G401 (cell line): ENCODE data around the gene FCGBP. TPM values are rescaled to one million over a fixed set of nuclear protein-coding genes. Genes with fewer than 3 reads are reported as not detected.

Experiments used
- DNase-seq: peaks from one replicate; pipeline ENCODE4 v3.0.0-alpha.2; 2015; ENCODE audit warnings: low spot score
- in situ Hi-C: cut with HindIII; loops from 2 replicates; pipeline ENCODE4 v1.10.0; 2016; ENCODE audit warnings: low sequenced_read_pairs, mixed read lengths
- total RNA-seq: library from RNA; depleted of rRNA; stranded (reverse); fragments of >200 nt; shearing (Covaris generic); gene quantifications from 2 replicates; pipeline ENCODE4 v1.2.3, GENCODE V29; 2014

Gene FCGBP
- total RNA-seq, 1 experiment from 2014 or later = 0.61 TPM

DNA sequence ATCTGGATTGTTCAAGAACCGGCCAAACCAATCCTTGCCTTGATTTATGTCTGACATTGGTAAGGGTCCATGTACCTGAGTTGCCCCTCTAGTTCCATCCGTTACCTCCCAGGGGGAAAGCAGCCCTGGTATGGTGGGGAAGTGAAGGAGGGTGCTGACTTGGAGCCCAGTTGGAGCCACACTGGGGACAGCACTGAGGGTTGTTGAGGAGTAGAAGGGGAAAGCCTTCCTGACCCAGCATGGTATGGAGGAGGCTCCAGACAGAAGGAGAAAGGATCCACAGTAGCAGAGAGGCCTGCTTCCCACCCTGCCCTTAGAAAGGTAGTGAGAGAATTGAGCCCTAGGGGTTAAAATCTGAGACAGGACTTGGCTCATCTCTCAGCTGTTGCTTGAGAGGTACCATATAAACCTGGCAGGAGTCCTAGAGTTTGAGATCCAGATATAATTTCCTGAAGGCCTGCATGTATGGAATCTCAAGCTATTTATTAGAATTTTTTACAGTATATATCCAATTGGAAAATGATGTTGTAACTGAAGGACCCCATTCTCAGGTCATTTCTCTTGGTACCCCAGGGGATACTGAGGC, 16.7 kb upstream of the FCGBP start:
- in situ Hi-C loops = no loop called here
- DNase-seq = no peak

DNA sequence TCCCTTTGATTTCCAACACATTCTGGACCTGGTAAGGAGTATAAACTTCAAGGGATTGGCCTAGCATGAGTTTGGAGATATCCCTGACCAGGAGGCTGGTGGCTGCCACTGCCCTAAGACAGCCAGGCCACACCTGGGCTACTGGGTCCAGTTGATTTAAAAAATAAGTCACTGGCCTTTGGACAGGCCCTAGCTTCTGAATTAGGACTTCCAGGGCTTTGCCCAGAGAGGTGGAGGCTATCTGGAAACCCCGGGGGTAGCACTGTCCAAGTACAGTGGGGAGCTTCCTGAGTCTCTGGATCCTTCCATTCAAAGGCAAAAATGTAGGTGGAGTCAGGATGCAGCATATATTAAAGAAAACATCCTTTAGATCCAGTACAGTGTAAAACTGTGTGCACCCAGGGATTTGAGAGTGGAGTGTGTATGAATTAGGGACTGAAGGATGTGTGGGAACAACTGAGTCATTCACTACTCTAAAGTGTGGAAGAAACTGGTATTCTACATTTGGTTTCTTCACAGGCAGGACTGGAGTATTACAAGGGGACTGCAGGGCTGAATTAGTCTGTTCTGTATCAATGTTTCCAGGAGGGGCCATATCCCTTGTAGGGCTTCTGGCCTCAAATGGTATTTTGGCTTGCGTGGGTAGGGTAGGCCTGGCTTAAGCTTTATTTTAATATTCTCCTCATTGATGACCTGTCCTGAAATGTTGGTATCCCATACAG, 14.8 kb upstream of the FCGBP start:
- in situ Hi-C loops = loop anchor here (10.0 kb wide), 1 partner anchor 164 kb away; no protein-coding TSS in a partner anchor
- DNase-seq = no peak

DNA sequence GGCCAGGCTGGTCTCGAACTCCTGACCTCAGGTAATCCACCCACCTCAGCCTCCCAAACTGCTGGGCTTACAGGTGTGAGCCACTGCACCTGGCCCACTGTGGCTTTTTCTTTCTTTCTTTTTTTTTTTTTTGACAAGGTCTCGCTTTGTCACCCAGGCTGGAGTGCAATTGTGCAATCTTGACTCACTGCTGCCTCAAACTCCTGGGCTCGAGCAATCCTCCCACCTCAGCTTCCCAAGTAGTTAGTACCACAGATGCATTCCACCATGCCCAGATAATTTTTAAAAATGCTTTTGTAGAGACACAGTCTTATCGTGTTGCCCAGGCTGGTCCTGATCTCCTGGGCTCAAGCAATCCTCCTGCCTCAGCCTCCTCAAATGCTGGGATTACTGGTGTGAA, 12.1 kb upstream of the FCGBP start:
- in situ Hi-C loops = loop anchor here (10.0 kb wide), 1 partner anchor 162 kb away; no protein-coding TSS in a partner anchor
- no peak for DNase-seq

- DNase-seq = no peak
- in situ Hi-C loops = loop anchor here (10.0 kb wide), 1 partner anchor 159 kb away; no protein-coding TSS in a partner anchor
These were observed 9.2 kb upstream of the FCGBP start for GRCh38 chr19:39943586-39943985.

DNA sequence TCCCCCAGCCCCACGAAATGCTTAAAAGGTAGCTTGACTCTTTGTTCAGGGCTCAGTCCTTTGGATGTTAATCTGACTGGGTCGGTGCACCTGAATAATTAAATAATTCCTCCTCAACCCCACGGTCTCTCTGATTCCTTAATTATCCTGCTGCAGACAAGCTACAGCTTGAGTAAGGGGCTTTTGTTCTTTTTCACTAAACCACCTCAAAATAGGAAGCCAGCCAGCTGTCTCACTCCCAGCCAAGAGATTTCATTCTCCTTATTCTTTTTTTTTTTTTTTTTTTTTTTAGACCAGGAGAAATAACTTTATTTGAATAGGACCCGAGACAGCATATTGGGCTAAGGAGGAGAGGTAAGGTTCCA, 7.9 kb upstream of the FCGBP start:
- in situ Hi-C loops = loop anchor here (10.0 kb wide), 1 partner anchor 158 kb away; no protein-coding TSS in a partner anchor
- no peak for DNase-seq

- in situ Hi-C loops = loop anchor here (10.0 kb wide), 1 partner anchor 157 kb away; no protein-coding TSS in a partner anchor
- DNase-seq = no peak
These were observed 7.4 kb upstream of the FCGBP start for GRCh38 chr19:39941615-39942365.

DNA sequence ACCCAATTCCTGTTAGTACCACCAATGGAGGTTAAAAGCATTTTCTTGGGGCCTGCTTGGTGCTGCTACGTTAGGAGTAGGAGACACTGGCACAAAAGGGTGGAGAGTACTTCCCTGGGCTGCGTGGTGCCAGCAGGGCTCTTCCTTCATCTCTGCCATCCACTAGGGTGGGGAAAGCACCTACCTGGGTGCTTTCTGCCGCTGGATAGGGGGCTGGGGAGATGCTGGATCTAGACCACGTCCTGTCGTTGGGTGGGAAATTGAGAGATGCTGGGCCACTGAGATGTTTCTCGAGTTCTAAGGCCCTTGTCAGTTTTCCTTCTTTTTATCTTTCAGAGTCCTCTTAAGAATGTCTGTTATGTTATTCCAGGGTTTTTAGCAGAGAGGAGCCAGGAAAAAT, 6.7 kb upstream of the FCGBP start:
- in situ Hi-C loops = loop anchor here (10.0 kb wide), 1 partner anchor 156 kb away; no protein-coding TSS in a partner anchor

GRCh38 chr19:39940221-39940833, 5.9 kb upstream of the FCGBP start:
- in situ Hi-C loops = loop anchor here (10.0 kb wide), 1 partner anchor 156 kb away; no protein-coding TSS in a partner anchor
- no peak for DNase-seq

More for the DNA sequence above, 6.7 kb upstream of the FCGBP start:
- no peak for DNase-seq

- in situ Hi-C loops = no loop called here
- no peak for DNase-seq
These were observed 5.1 kb upstream of the FCGBP start for GRCh38 chr19:39939556-39939955.

GRCh38 chr19:39937787-39938186, 3.4 kb upstream of the FCGBP start:
- in situ Hi-C loops = no loop called here
- DNase-seq = no peak

DNA sequence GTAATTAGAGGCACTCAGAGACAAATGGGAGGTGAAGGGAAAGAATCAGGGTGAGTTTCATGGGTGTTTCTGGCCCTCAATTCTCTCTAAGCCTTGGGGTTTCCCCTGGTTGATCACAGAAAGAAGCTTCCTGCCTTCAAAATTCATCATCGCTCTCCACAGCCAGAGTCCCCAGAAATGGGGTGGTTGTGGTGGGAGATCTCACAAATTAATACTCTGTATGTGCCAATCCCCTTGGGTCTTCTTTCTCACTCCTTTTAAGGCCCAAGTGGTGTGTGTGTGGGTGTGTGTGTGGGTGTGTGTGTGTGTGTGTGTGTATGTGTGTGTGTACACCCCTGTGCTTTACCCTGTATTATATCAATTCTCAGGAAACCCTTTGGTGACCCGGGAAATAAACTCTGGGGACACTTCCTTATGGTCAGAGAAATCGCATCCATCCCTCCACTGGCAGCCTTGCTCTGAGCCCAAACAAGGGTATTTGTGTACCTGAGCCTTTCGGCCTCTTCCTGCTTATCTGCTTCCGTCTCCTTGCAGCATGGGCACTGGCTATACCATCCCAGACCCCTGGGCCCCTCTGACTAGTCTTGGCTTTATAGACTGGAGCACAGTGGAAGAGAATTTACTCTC, 2.8 kb upstream of the FCGBP start:
- no peak for DNase-seq
- in situ Hi-C loops = no loop called here

DNA sequence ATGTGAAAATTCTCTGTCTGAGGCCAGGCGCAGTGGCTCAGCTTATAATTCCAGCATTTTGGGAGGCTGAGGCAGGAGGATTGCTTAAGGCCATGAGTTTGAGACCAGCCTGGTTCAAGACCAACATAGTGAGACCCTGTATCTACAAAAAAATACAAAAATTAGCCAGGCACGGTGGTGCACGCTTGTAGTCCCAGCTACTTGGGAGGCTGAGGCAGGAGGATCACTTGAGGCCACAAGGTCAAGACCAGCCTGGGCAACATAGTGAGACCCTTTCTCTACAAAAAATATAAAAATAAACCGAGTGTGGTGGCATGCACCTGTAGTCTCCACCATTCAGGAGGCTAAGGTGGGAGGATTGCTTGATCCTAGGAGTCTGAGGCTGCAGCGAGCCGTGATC, 2.2 kb upstream of the FCGBP start:
- in situ Hi-C loops = no loop called here
- no peak for DNase-seq

GRCh38 chr19:39936020-39936419, 1.6 kb upstream of the FCGBP start:
- in situ Hi-C loops = no loop called here
- no peak for DNase-seq

GRCh38 chr19:39935364-39935661, 879 bp upstream of the FCGBP start:
- in situ Hi-C loops = no loop called here
- DNase-seq = no peak

DNA sequence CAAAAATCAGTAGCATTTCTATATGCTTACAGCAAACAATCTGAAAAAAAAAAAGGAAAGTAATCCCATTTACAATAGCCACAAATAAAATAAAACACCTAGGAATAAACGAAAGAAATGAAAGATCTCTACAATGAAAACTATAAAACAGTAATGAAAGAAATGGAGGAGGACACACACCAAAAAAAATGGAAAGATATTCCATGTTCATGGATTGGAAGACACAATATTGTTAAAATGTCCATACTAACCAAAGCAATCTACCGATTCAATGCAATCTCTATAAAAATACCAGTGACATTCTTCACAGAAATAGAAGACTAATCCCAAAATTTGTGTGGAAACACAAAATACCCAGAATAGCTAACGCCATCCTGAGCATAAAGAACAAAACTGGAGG, 4.7 kb downstream of the FCGBP start:
- in situ Hi-C loops = no loop called here

DNA sequence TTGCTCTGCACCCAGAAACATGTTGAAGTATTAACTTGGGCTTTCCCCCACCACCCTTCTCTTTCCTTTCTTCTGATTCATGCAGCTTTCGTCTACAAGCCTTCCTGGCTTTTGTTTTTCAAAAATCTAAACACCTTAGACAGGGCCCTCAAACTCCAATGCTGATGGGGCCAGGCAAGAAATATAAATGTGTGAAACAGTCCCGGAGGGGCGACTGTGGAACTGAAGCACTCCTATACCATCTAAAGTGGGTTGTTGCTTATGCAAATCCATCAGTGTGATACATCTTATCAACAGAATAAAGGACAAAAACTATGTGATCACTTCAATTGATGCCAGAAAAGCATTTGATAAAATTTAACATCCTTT, 6.1 kb downstream of the FCGBP start:
- in situ Hi-C loops = no loop called here
- no peak for DNase-seq

More for the DNA sequence above, 4.7 kb downstream of the FCGBP start:
- no peak for DNase-seq

- in situ Hi-C loops = no loop called here
- DNase-seq = no peak
These were observed 6.7 kb downstream of the FCGBP start for GRCh38 chr19:39927524-39928356.

- in situ Hi-C loops = no loop called here
These were observed 7.4 kb downstream of the FCGBP start for GRCh38 chr19:39927076-39927475.

More at GRCh38 chr19:39927076-39927475, 7.4 kb downstream of the FCGBP start:
- no peak for DNase-seq
